ENCODE data around the gene PSMA6. TPM values are rescaled to one million over a fixed set of nuclear protein-coding genes. Genes with fewer than 3 reads are reported as not detected.
"Not testable (repeated sequence)": the region's sequence is repeated elsewhere in the genome, so short reads cannot be mapped to it uniquely, and the experiment has no call there.

The PSMA6 gene
- total RNA-seq, 4 donors from 2014 or later: 95.6 to 244 (median 169) TPM

GRCh38 chr14:35297706-35298105 is 5.5 kb downstream of the PSMA6 start:
- H3K27ac ChIP-seq: no peak overlapping the region
- H3K4me3 ChIP-seq: no peak overlapping the region
- no peaks in the 10 kb centered on the region for H3K9me3 ChIP-seq
- WGBS, 2 donors: 82 to 87% methylated on average over 3 of the region's 3 CpGs
- H3K4me1 ChIP-seq: peaks cover 27 to 88% (median 46%) of the 10 kb centered on the region in 3 donors
- no peak for TF ChIP-seq POLR2A (IDR thresholded peaks at IDR 0.05)
- no peak for TF ChIP-seq CTCF (IDR thresholded peaks at IDR 0.05)
- H3K36me3 ChIP-seq: peaks cover 0 to 5% (median 0%) of the 10 kb centered on the region in 3 donors
- intact Hi-C loops (cut with DNase I): no loop called here
- DNase-seq: no peak
- H3K27me3 ChIP-seq: no peaks in the 10 kb centered on the region

- 75 to 84% methylated on average over 4 of the region's 4 CpGs for WGBS, 2 donors
- peaks cover 0 to 5% (median 0%) of the 10 kb centered on the region in 3 donors for H3K36me3 ChIP-seq
- no peak for DNase-seq
- peaks cover 24 to 81% (median 46%) of the 10 kb centered on the region in 3 donors for H3K4me1 ChIP-seq
- H3K27ac ChIP-seq: no peak overlapping the region
- no peaks in the 10 kb centered on the region for H3K9me3 ChIP-seq
- intact Hi-C loops (cut with DNase I): no loop called here
- H3K4me3 ChIP-seq: no peak overlapping the region
- H3K27me3 ChIP-seq: no peaks in the 10 kb centered on the region
- no peak for TF ChIP-seq CTCF (IDR thresholded peaks at IDR 0.05)
- no peak for TF ChIP-seq POLR2A (IDR thresholded peaks at IDR 0.05)
Measured at GRCh38 chr14:35298351-35298750, 6.2 kb downstream of the PSMA6 start.

GRCh38 chr14:35299708-35300107 is 7.5 kb downstream of the PSMA6 start:
- WGBS, 2 donors: 16 to 41% methylated on average over 1 of the region's 1 CpG
- no peak overlapping the region for H3K27ac ChIP-seq

GRCh38 chr14:35300228-35300627 is 8.0 kb downstream of the PSMA6 start:
- H3K27ac ChIP-seq: peak overlapping the region in 1 of 4 donors; percentile 16

More at GRCh38 chr14:35299708-35300107, 7.5 kb downstream of the PSMA6 start:
- intact Hi-C loops (cut with DNase I): no loop called here
- DNase-seq: no peak
- TF ChIP-seq CTCF (IDR thresholded peaks at IDR 0.05) (no peak), POLR2A (IDR thresholded peaks at IDR 0.05) (no peak)
- no peaks in the 10 kb centered on the region for H3K27me3 ChIP-seq
- H3K9me3 ChIP-seq: no peaks in the 10 kb centered on the region
- peaks cover 15 to 68% (median 35%) of the 10 kb centered on the region in 3 donors for H3K4me1 ChIP-seq
- H3K4me3 ChIP-seq: no peak overlapping the region
- H3K36me3 ChIP-seq: peaks cover 0 to 13% (median 0%) of the 10 kb centered on the region in 3 donors

GRCh38 chr14:35301334-35301733 is 9.2 kb downstream of the PSMA6 start:
- H3K27me3 ChIP-seq; intact Hi-C loops (cut with DNase I); H3K4me3 ChIP-seq; DNase-seq; H3K9me3 ChIP-seq; H3K36me3 ChIP-seq: not testable (repeated sequence)
- 71 to 83% methylated on average over 4 of the region's 4 CpGs for WGBS, 2 donors
- peaks cover 3 to 61% (median 24%) of the 10 kb centered on the region in 3 donors for H3K4me1 ChIP-seq
- H3K27ac ChIP-seq: peak overlapping the region in 1 of 4 donors; percentile 44

More at GRCh38 chr14:35300228-35300627, 8.0 kb downstream of the PSMA6 start:
- Histone ChIP-seq H3K4me3 (no peak overlapping the region), H3K4me1 (peaks cover 11 to 63% (median 30%) of the 10 kb centered on the region in 3 donors), H3K9me3 (no peaks in the 10 kb centered on the region), H3K36me3 (peaks cover 0 to 13% (median 0%) of the 10 kb centered on the region in 3 donors), H3K27me3 (no peaks in the 10 kb centered on the region)
- 88 to 94% methylated on average over 3 of the region's 3 CpGs for WGBS, 2 donors
- DNase-seq: no peak
- TF ChIP-seq CTCF (IDR thresholded peaks at IDR 0.05): no peak
- TF ChIP-seq POLR2A (IDR thresholded peaks at IDR 0.05): no peak
- intact Hi-C loops (cut with DNase I): no loop called here
